AG04450 (cell line): ENCODE measurements around the gene SEMA3B. TPM values are rescaled to one million over a fixed set of nuclear protein-coding genes. Genes with fewer than 3 reads are reported as not detected.

Experiments used
- CTCF ChIA-PET: fragments of 300-600, 350-600 bp; formaldehyde crosslinking; extraction: SDS; loops from one replicate; lab custom pipeline; 2022; ENCODE audit warnings: antibody characterized with exemption, inconsistent platforms; lab: Charles Lee
- POLR2A ChIA-PET: fragments of 350-600 bp; formaldehyde crosslinking; extraction: SDS; loops from one replicate; lab custom pipeline; 2021; ENCODE audit warnings: antibody characterized with exemption, inconsistent platforms; lab: Yijun Ruan, JAX
- DNase-seq: peaks from one replicate; pipeline ENCODE4 v3.0.0-alpha.2; 2011; ENCODE audit warnings: low read depth, low spot score
- H3K27ac ChIP-seq: one replicate; pipeline ENCODE4 v1.5.1; 2012; ENCODE audit warnings: low read depth, low read length, control low read depth
- H3K27me3 ChIP-seq: one replicate; pipeline ENCODE4 v1.6.0; 2012; ENCODE audit warnings: low read length; ENCODE audit not compliant: control insufficient read depth, insufficient read depth
- H3K4me3 ChIP-seq: 2 replicates; pipeline ENCODE4 v1.5.1; 2011; ENCODE audit warnings: mild to moderate bottlenecking, low read depth, low read length, control low read depth
- H3K9me3 ChIP-seq: 2 replicates; pipeline ENCODE4 v1.5.1; 2012; ENCODE audit warnings: low read length; ENCODE audit not compliant: control insufficient read depth, insufficient read depth
- CTCF ChIP-seq: IDR thresholded peaks from 2 replicates; pipeline ENCODE4 v1.5.1; 2011; ENCODE audit warnings: low read depth, low read length, control low read depth, inconsistent platforms
- polyA plus RNA-seq: library from polyadenylated mRNA; depleted of rRNA; stranded (reverse); fragments of >200 nt; gene quantifications from 2 replicates; pipeline ENCODE4 v1.2.3, GENCODE V29; 2011

The SEMA3B gene
- polyA plus RNA-seq, 1 experiment, result 22.0 TPM

- no peaks in the 10 kb centered on the region for H3K27me3 ChIP-seq
- no peak for DNase-seq
- no peak overlapping the region for H3K27ac ChIP-seq
- no peak overlapping the region for H3K4me3 ChIP-seq
- POLR2A ChIA-PET, result interaction anchor here (0.6 to 1.0 kb wide), 3 partner anchors 10 to 88 kb away, joined by 3 to 4 read pairs (median 3); no protein-coding TSS in a partner anchor
- no peaks in the 10 kb centered on the region; the same call in 1 of the 2 replicates for H3K9me3 ChIP-seq
- CTCF ChIA-PET, result interaction anchor here (0.6 to 1.9 kb wide), 10 partner anchors 13 to 130 kb away, joined by 3 to 15 read pairs (median 8); partner anchors contain the start of genes HYAL3, NAA80 and RASSF1
- no peak for TF ChIP-seq CTCF
Measured at GRCh38 chr3:50323614-50324199, 54.8 kb downstream of the SEMA3B start.

GRCh38 chr3:50324351-50325112, 55.6 kb downstream of the SEMA3B start:
- no peak overlapping the region for H3K4me3 ChIP-seq
- H3K9me3 ChIP-seq, result no peaks in the 10 kb centered on the region; the same call in 1 of the 2 replicates
- peak; percentile 83 for TF ChIP-seq CTCF
- ChIA-PET POLR2A (interaction anchor here (0.6 to 1.0 kb wide), 4 partner anchors 9 to 89 kb away, joined by 3 to 4 read pairs (median 3); no protein-coding TSS in a partner anchor), CTCF (interaction anchor here (0.6 to 1.9 kb wide), 14 partner anchors 9 to 625 kb away, joined by 3 to 15 read pairs (median 8); partner anchors contain the start of genes HYAL3, NAA80 and RASSF1)
- H3K27ac ChIP-seq, result no peak overlapping the region
- no peaks in the 10 kb centered on the region for H3K27me3 ChIP-seq
- peak; percentile 42 for DNase-seq

- Histone ChIP-seq H3K27me3 (no peaks in the 10 kb centered on the region), H3K27ac (no peak overlapping the region), H3K9me3 (no peaks in the 10 kb centered on the region; the same call in 1 of the 2 replicates), H3K4me3 (no peak overlapping the region)
- ChIA-PET CTCF (interaction anchor here (0.6 to 1.9 kb wide), 11 partner anchors 9 to 625 kb away, joined by 3 to 15 read pairs (median 8); partner anchors contain the start of genes HYAL3 and NAA80), POLR2A (no interaction called here)
- no peak for DNase-seq
- no peak for TF ChIP-seq CTCF
Measured at GRCh38 chr3:50325113-50325480, 56.1 kb downstream of the SEMA3B start.

GRCh38 chr3:50325497-50326181, 56.7 kb downstream of the SEMA3B start:
- H3K27ac ChIP-seq, result no peak overlapping the region
- TF ChIP-seq CTCF, result no peak
- ChIA-PET CTCF (interaction anchor here (0.6 to 1.9 kb wide), 6 partner anchors 20 to 624 kb away, joined by 3 to 15 read pairs (median 8); partner anchors contain the start of genes HYAL3 and NAA80), POLR2A (no interaction called here)
- no peaks in the 10 kb centered on the region for H3K27me3 ChIP-seq
- H3K9me3 ChIP-seq, result no peaks in the 10 kb centered on the region; the same call in 1 of the 2 replicates
- H3K4me3 ChIP-seq, result no peak overlapping the region
- DNase-seq, result no peak
